ENCODE results near the gene MRM3.
"Not testable (repeated sequence)": the region's sequence is repeated elsewhere in the genome, so short reads cannot be mapped to it uniquely, and the experiment has no call there.

MRM3 gene

GRCh38 chr17:781805-782731 lies at the start of gene MRM3, which contains the start of gene GLOD4:
TSS of gene MRM3 (plus strand) at chr17:782353. CDS start at chr17:782379, 26 bp downstream.
TSS of gene GLOD4 (minus strand) at chr17:782280. CDS start at chr17:782255, 25 bp downstream.
- H3K27me3 Mint-ChIP-seq (ENCODE audit: low read depth): no peaks in the 10 kb centered on the region
- no peaks in the 10 kb centered on the region for H3K9me3 Mint-ChIP-seq
- peak within 1 kb of the TSS; percentile 98 for H3K4me3 Mint-ChIP-seq
- H3K27ac Mint-ChIP-seq: peak within 1 kb of the TSS; percentile 97
- H3K36me3 Mint-ChIP-seq (ENCODE audit: low read depth): peaks cover 12% of the 10 kb centered on the region
- H3K4me1 Mint-ChIP-seq (ENCODE audit: low read depth): peaks cover 24% of the 10 kb centered on the region

GRCh38 chr17:732902-733720 lies 49.0 kb upstream of the MRM3 start:
- Mint-ChIP-seq H3K27ac (peak overlapping the region; percentile 84), H3K9me3 (no peaks in the 10 kb centered on the region), H3K36me3 (ENCODE audit: low read depth) (peaks cover 11% of the 10 kb centered on the region), H3K4me1 (ENCODE audit: low read depth) (peaks cover 18% of the 10 kb centered on the region), H3K4me3 (peak overlapping the region; percentile 89), H3K27me3 (ENCODE audit: low read depth) (peaks cover 3% of the 10 kb centered on the region)

DNA sequence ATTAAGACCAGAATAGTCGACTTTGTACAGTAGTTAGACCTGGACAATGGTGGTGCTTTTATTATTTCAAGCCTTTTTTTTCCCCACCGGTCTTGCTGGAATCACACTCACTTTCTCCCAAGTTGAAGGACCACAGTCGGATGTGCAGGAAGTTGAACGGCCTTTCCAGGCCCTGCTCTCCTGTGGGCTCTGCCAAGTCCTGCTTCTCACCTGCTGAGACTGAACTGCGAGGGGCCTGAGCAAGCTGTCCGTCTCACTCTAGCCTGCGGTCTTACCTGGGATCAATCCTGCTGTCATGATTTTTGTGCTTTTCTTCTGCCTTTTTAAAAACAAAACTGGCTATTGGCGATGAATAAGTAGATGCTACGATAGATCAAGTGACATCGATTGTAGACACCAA lies 48.4 kb upstream of the MRM3 start:
- Mint-ChIP-seq H3K4me1 (ENCODE audit: low read depth) (peaks cover 18% of the 10 kb centered on the region), H3K27ac (peak overlapping the region; percentile 56)

DNA sequence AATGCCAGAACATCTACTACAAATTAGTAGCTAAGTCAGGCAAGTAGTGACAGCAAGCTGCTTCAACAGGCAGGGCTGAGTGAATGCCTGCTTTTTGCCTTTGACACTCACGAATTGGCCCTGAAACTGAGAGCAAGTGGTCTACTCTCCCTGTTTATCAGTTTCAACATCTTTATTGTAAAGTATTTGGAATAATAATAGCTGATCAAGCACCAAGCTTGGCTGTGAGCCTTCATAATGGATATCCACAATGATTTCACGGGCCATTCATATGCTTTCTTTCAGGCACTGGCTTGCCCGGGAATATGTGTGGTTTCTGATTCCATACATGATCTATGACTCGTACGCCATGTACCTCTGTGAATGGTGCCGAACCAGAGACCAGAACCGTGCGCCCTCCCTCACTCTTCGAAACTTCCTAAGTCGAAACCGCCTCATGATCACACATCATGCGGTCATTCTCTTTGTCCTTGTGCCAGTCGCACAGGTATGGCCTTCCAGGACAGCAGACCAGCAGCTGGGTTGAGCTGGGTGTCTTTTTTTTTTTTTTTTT lies 44.5 kb upstream of the MRM3 start:
- Mint-ChIP-seq H3K4me3 (no peak overlapping the region), H3K36me3 (ENCODE audit: low read depth) (peaks cover 29% of the 10 kb centered on the region), H3K27ac (no peak overlapping the region), H3K27me3 (ENCODE audit: low read depth) (no peaks in the 10 kb centered on the region), H3K9me3 (no peaks in the 10 kb centered on the region), H3K4me1 (ENCODE audit: low read depth) (peaks cover 21% of the 10 kb centered on the region)

More for the DNA sequence above, 48.4 kb upstream of the MRM3 start:
- peaks cover 3% of the 10 kb centered on the region for H3K27me3 Mint-ChIP-seq (ENCODE audit: low read depth)
- H3K36me3 Mint-ChIP-seq (ENCODE audit: low read depth): peaks cover 16% of the 10 kb centered on the region
- H3K9me3 Mint-ChIP-seq: no peaks in the 10 kb centered on the region
- peak overlapping the region; percentile 89 for H3K4me3 Mint-ChIP-seq

DNA sequence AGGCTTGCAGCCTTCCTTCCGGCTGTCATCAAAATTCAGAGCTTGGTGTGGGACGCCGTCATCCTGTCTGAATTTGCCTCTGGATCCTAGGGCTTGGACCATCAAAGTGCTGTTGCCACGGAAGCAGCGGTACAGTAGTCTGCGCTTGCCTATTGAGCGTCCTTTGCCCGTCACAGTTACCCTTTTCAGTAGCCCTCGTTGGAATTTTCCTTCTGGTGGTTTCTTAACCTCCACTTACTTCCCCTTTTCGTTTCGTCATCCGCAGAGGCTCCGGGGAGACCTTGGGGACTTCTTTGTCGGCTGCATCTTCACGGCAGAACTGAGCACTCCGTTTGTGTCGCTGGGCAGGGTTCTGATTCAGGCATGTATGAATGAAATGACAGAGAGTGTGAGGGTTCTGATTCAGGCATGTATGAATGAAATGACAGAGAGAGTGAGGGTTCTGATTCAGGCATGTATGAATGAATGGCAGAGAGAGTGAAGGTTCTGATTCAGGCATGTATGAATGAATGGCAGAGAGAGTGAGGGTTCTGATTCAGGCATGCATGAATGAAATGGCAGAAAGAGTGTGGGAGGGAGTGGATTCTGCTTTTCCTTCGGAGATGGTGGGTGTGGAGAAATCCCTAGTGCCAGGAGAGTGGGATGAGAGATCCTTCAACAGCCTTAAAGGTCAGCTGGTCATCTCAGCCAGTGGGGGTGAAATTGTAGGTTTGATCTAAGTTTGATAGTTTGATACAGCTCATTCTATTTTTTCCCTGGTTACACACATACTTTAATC lies 41.7 kb upstream of the MRM3 start:
- Mint-ChIP-seq H3K9me3 (no peaks in the 10 kb centered on the region), H3K27ac (peak overlapping the region; percentile 84), H3K4me1 (ENCODE audit: low read depth) (peaks cover 8% of the 10 kb centered on the region), H3K27me3 (ENCODE audit: low read depth) (no peaks in the 10 kb centered on the region), H3K4me3 (peak overlapping the region; percentile 46), H3K36me3 (ENCODE audit: low read depth) (peaks cover 35% of the 10 kb centered on the region)

DNA sequence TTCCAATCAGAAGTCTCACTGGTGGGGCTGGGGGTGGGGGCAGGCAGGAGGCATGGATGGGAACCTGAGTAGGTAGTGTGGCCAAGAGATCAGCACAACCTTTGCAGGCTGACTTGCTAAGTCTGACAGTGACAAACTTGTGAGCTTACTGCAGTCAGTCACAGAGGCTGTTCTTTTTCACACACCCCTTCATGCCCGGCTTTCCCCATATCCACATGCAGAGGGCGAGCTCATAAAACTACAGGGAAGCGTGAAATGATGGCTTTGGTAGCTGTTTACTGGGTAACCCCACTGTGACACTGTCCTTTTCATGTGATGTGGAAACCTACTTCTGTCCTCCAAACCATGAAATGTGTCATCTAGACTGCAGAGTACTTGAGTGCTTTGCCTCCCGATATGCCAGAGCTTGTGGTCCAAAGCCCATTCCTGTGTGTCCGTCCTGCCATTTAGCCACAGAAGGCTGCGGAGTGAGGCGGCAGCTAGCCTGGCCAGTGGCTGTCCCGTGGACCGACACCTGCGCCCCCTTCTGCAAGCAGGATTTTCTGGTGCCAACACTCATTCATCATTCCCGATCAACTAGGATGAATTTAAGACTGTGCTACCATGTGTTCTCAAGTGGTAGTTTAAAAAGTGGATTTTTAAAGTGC lies 39.9 kb upstream of the MRM3 start:
- Mint-ChIP-seq H3K4me1 (ENCODE audit: low read depth) (peaks cover 8% of the 10 kb centered on the region), H3K4me3 (no peak overlapping the region), H3K27ac (no peak overlapping the region), H3K36me3 (ENCODE audit: low read depth) (peaks cover 34% of the 10 kb centered on the region), H3K27me3 (ENCODE audit: low read depth) (no peaks in the 10 kb centered on the region), H3K9me3 (no peaks in the 10 kb centered on the region)

DNA sequence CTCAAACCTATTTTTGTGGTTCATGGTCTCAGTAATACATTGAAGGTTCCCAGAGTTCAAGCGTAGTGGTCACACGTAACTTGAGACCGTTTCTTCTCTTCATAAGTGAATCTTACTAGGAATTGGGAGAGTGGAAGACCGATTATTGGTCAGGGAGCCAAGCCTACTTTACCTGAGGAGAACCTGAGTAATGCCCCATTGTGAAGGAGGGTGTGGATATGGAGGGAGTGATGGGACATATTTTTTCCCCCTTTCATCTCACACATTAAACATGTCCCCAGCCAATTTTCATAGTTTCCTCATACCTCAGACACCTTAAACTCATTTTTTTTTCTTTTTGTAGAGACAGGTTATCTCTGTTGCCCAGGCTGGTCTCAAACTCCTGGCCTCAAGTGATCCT lies 39.0 kb upstream of the MRM3 start:
- Mint-ChIP-seq H3K36me3 (ENCODE audit: low read depth) (peaks cover 39% of the 10 kb centered on the region), H3K4me3 (no peak overlapping the region), H3K4me1 (ENCODE audit: low read depth) (peaks cover 8% of the 10 kb centered on the region), H3K27ac (no peak overlapping the region), H3K27me3 (ENCODE audit: low read depth) (no peaks in the 10 kb centered on the region), H3K9me3 (peaks cover 3% of the 10 kb centered on the region)

DNA sequence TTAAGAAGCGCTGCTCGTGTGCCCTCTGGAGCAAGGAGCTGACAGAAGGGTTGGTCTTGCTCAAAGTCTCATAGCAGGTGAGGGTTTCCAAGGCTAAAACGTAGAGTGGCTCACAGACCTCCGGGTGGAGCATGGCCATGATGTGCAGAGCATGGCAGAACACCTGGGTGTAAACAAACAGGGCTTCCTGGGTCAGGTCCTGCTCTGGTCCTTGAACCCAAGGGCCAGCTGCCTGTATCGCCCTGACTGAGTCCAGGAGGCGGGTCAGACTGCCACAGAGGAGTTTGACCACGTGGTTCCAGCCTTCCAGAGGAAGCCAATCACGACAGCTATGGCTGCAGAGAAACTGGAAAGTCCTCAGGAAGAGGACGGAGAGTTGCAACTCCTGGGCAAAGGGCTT lies 37.2 kb upstream of the MRM3 start:
- Mint-ChIP-seq H3K4me1 (ENCODE audit: low read depth) (peaks cover 16% of the 10 kb centered on the region), H3K27me3 (ENCODE audit: low read depth) (no peaks in the 10 kb centered on the region), H3K36me3 (ENCODE audit: low read depth) (peaks cover 45% of the 10 kb centered on the region), H3K4me3 (no peak overlapping the region), H3K9me3 (peaks cover 8% of the 10 kb centered on the region), H3K27ac (no peak overlapping the region)

GRCh38 chr17:745406-745805 lies 36.7 kb upstream of the MRM3 start:
- Mint-ChIP-seq H3K36me3 (ENCODE audit: low read depth) (peaks cover 44% of the 10 kb centered on the region), H3K4me3 (no peak overlapping the region), H3K9me3 (peaks cover 8% of the 10 kb centered on the region), H3K27ac (no peak overlapping the region), H3K27me3 (ENCODE audit: low read depth) (no peaks in the 10 kb centered on the region), H3K4me1 (ENCODE audit: low read depth) (peaks cover 16% of the 10 kb centered on the region)

DNA sequence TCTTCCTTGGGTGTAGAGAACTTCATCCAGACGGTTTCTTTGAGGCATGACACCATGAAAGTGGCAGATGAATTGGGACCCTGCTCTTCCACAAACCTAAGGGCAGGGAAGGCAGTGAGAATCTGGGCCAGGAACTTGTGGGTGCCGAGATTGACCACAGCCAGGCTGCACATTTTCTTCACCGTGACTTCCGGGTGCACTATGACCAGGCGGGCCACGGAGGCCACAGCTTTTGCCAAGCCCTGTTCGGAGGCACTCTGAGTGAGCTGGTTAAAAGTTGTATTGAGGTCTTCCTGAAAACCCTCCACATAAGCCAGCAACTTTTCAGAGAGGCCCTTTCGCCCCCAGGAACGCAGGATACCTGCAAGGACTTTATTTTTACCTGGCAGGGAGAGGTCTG lies 36.0 kb upstream of the MRM3 start:
- peaks cover 8% of the 10 kb centered on the region for H3K9me3 Mint-ChIP-seq
- no peak overlapping the region for H3K27ac Mint-ChIP-seq
- H3K36me3 Mint-ChIP-seq (ENCODE audit: low read depth): peaks cover 42% of the 10 kb centered on the region
- no peaks in the 10 kb centered on the region for H3K27me3 Mint-ChIP-seq (ENCODE audit: low read depth)
- no peak overlapping the region for H3K4me3 Mint-ChIP-seq
- H3K4me1 Mint-ChIP-seq (ENCODE audit: low read depth): peaks cover 20% of the 10 kb centered on the region

DNA sequence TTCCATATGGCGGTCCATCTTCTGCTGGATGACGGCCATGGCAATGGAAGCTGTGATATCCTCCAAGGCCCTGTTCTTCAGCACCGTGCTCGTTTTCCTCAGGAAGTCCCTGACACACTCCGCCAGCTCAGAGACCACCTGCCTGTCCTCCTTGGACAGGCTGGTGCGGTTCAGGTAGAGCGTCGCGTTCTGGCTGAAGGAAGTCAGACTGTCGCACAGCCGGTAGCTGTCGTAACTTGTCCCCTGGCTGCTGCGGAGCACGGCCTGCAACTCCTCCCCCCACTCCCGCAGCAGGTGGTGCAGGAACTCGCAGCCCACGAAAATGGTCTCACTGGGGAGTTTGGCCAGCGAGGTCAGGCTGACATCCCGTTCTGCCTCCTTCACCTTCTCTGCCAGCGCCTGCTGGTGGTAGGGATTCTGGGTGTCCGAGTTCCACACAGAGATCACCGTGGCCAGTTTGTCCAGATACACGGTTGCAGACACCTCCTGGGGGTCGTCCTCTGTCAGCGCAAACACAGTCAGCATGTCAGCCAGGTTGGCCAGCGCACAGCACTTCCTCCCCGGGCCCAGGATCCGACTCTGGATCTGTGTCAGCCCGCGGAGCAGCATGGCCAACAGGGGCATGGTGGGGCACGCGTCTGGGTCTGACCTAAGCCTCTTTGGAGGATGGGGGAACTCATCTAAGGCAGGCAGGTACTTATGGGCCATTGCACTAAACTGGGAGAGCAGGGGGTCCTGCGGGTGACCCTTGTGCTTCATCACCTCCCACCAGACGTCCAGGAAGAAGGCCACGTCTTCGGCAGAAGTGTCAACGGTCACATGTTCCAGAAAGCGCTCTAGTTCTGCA lies 35.1 kb upstream of the MRM3 start:
- no peaks in the 10 kb centered on the region for H3K27me3 Mint-ChIP-seq (ENCODE audit: low read depth)
- H3K4me3 Mint-ChIP-seq: no peak overlapping the region
- peaks cover 38% of the 10 kb centered on the region for H3K36me3 Mint-ChIP-seq (ENCODE audit: low read depth)
- peaks cover 24% of the 10 kb centered on the region for H3K4me1 Mint-ChIP-seq (ENCODE audit: low read depth)
- H3K9me3 Mint-ChIP-seq: peaks cover 8% of the 10 kb centered on the region
- H3K27ac Mint-ChIP-seq: no peak overlapping the region

GRCh38 chr17:748604-749003 lies 33.5 kb upstream of the MRM3 start:
- H3K27ac Mint-ChIP-seq; H3K27me3 Mint-ChIP-seq (ENCODE audit: low read depth); H3K9me3 Mint-ChIP-seq; H3K4me3 Mint-ChIP-seq: not testable (repeated sequence)
- Mint-ChIP-seq H3K36me3 (ENCODE audit: low read depth) (peaks cover 33% of the 10 kb centered on the region), H3K4me1 (ENCODE audit: low read depth) (peaks cover 26% of the 10 kb centered on the region)

DNA sequence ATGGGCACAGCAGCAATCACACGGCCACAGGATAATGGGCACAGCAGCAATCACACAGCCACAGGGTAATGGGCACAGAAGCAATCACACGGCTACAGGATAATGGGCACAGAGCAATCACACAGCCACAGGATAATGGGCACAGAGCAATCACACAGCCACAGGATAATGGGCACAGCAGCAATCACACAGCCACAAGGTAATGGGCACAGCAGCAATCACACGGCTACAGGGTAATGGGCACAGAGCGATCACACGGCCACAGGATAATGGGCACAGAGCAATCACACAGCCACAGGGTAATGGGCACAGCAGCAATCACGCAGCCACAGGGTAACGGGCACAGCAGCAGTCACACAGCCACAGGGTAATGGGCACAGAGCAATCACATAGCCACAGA lies 32.8 kb upstream of the MRM3 start:
- H3K36me3 Mint-ChIP-seq (ENCODE audit: low read depth): peaks cover 28% of the 10 kb centered on the region
- not testable (repeated sequence) for H3K27ac Mint-ChIP-seq; H3K9me3 Mint-ChIP-seq; H3K27me3 Mint-ChIP-seq (ENCODE audit: low read depth)
- H3K4me3 Mint-ChIP-seq: peak overlapping the region; percentile 50
- H3K4me1 Mint-ChIP-seq (ENCODE audit: low read depth): peaks cover 26% of the 10 kb centered on the region

Measured in T-helper 1 cell treated with Interleukin-12 subunit alpha and Interleukin-12 subunit beta and Interleukin-4 antibody, amounts not matched to agents 30 μg/mL and 1 μg/mL, for 36 hours (primary cell).